ENCODE results near the gene RASL10A.
A peak's percentile ranks its signal among the peaks of the same experiment; 100 is the strongest.

Gene RASL10A

GRCh38 chr22:29306175-29306834, 9.2 kb downstream of the RASL10A start, which contains the start of gene GAS2L1:
GAS2L1 (plus strand) TSS chr22:29306650; CDS start chr22:29308106, 1,456 bp downstream.
- DNase-seq (ENCODE audit: low read depth in 2 of 2) = peak in 1 of 2 donors; percentile 33

- no peak for DNase-seq (ENCODE audit: low read depth in 2 of 2)
These were observed 9.7 kb downstream of the RASL10A start for GRCh38 chr22:29305836-29306174.

- DNase-seq (ENCODE audit: low read depth in 2 of 2) = no peak
These were observed 12.6 kb downstream of the RASL10A start for GRCh38 chr22:29302681-29303465.

GRCh38 chr22:29302402-29302680, 13.2 kb downstream of the RASL10A start:
- no peak for DNase-seq (ENCODE audit: low read depth in 2 of 2)

GRCh38 chr22:29301716-29302401, 13.6 kb downstream of the RASL10A start:
- no peak for DNase-seq (ENCODE audit: low read depth in 2 of 2)

GRCh38 chr22:29300807-29301601, 14.5 kb downstream of the RASL10A start:
- no peak for DNase-seq (ENCODE audit: low read depth in 2 of 2)

- no peak for DNase-seq (ENCODE audit: low read depth in 2 of 2)
These were observed 15.1 kb downstream of the RASL10A start for GRCh38 chr22:29300467-29300806.

GRCh38 chr22:29299136-29299900, 16.2 kb downstream of the RASL10A start:
- no peak for DNase-seq (ENCODE audit: low read depth in 2 of 2)

- no peak for DNase-seq (ENCODE audit: low read depth in 2 of 2)
These were observed 16.9 kb downstream of the RASL10A start for GRCh38 chr22:29298641-29299040.

GRCh38 chr22:29292379-29292778, 23.1 kb downstream of the RASL10A start:
- no peak for DNase-seq (ENCODE audit: low read depth in 2 of 2)

- DNase-seq (ENCODE audit: low read depth in 2 of 2) = no peak
These were observed 24.3 kb downstream of the RASL10A start for GRCh38 chr22:29291215-29291614.

- no peak for DNase-seq (ENCODE audit: low read depth in 2 of 2)
These were observed 25.4 kb downstream of the RASL10A start for GRCh38 chr22:29290061-29290460.

- no peak for DNase-seq (ENCODE audit: low read depth in 2 of 2)
These were observed 26.7 kb downstream of the RASL10A start for GRCh38 chr22:29288837-29289236.

- DNase-seq (ENCODE audit: low read depth in 2 of 2) = no peak
These were observed 31.3 kb downstream of the RASL10A start for GRCh38 chr22:29284196-29284595.

GRCh38 chr22:29277927-29278326, 37.6 kb downstream of the RASL10A start:
- no peak for DNase-seq (ENCODE audit: low read depth in 2 of 2)

GRCh38 chr22:29275819-29276565, 39.5 kb downstream of the RASL10A start:
- DNase-seq (ENCODE audit: low read depth in 2 of 2) = no peak

GRCh38 chr22:29275167-29275566, 40.3 kb downstream of the RASL10A start:
- DNase-seq (ENCODE audit: low read depth in 2 of 2) = no peak

- no peak for DNase-seq (ENCODE audit: low read depth in 2 of 2)
These were observed 42.9 kb downstream of the RASL10A start for GRCh38 chr22:29272624-29273023.

GRCh38 chr22:29270475-29271271, 44.8 kb downstream of the RASL10A start:
- no peak for DNase-seq (ENCODE audit: low read depth in 2 of 2)
